Parathyroid adenoma (tissue), 2 donors: ENCODE measurements around the gene PDZRN3.

Experiments used
- H2AFZ ChIP-seq: fragments of 300-600 bp; sonication (generic); one replicate; pipeline ENCODE4 v1.7.0; 2017; ENCODE audit warnings: antibody characterized with exemption, mild to moderate bottlenecking
- H3K27ac ChIP-seq: fragments of 300-600 bp; sonication (generic); one replicate; pipeline ENCODE4 v1.7.0; 2017
- H3K27me3 ChIP-seq: fragments of 300-600 bp; sonication (generic); one replicate; pipeline ENCODE4 v1.7.0; 2017; ENCODE audit warnings: low read length; ENCODE audit not compliant: control insufficient read depth, insufficient read depth
- H3K36me3 ChIP-seq: fragments of 300-600 bp; sonication (generic); one replicate; pipeline ENCODE4 v1.7.0; 2017; ENCODE audit warnings: low read length; ENCODE audit not compliant: control insufficient read depth, insufficient read depth
- H3K4me1 ChIP-seq: fragments of 300-600 bp; sonication (generic); one replicate; pipeline ENCODE4 v1.7.0; 2017; ENCODE audit warnings: control low read depth
- H3K4me2 ChIP-seq: fragments of 300-600 bp; sonication (generic); one replicate; pipeline ENCODE4 v1.7.0; 2017; ENCODE audit warnings: low read length
- H3K4me3 ChIP-seq: fragments of 300-600 bp; sonication (generic); one replicate; pipeline ENCODE4 v1.7.0; 2017; ENCODE audit warnings: low read depth, low read length
- H3K79me2 ChIP-seq: fragments of 300-600 bp; sonication (generic); one replicate; pipeline ENCODE4 v1.7.0; 2017; ENCODE audit warnings: control low read depth
- H3K9ac ChIP-seq: fragments of 300-600 bp; sonication (generic); one replicate; pipeline ENCODE4 v1.7.0; 2017; ENCODE audit warnings: mild to moderate bottlenecking
- H3K9me3 ChIP-seq: fragments of 300-600 bp; sonication (generic); one replicate; pipeline ENCODE4 v1.7.0; 2017; ENCODE audit warnings: low read length; ENCODE audit not compliant: control insufficient read depth
- TF ChIP-seq, protein P1 (sequence below): fragments of 300-600 bp; sonication (generic); IDR thresholded peaks from one replicate; pipeline ENCODE4 v1.7.0; 2017; ENCODE audit warnings: antibody characterized with exemption, mild to moderate bottlenecking
- donor health status: primary hyperparathyroidism.

PDZRN3 gene

DNA sequence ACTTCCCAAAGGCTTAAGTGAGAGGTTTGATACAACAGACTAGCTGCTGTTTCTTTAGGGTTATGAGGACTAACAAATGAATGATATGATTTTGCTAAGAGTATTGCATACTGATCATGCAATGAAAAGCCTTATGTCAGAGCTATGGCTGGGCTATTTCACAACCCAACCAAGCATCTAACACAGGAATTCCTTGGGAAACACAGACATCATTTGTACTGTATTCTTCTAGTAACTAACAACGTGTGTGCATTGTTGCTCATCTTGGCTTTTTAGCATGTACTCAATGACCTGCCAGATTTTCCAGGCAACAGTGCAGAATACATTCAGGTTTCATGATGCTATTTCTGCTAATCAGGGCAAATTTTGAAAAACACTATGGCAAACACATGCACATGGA is 19.3 kb downstream of the PDZRN3 start:
- TF ChIP-seq, protein P1, sequence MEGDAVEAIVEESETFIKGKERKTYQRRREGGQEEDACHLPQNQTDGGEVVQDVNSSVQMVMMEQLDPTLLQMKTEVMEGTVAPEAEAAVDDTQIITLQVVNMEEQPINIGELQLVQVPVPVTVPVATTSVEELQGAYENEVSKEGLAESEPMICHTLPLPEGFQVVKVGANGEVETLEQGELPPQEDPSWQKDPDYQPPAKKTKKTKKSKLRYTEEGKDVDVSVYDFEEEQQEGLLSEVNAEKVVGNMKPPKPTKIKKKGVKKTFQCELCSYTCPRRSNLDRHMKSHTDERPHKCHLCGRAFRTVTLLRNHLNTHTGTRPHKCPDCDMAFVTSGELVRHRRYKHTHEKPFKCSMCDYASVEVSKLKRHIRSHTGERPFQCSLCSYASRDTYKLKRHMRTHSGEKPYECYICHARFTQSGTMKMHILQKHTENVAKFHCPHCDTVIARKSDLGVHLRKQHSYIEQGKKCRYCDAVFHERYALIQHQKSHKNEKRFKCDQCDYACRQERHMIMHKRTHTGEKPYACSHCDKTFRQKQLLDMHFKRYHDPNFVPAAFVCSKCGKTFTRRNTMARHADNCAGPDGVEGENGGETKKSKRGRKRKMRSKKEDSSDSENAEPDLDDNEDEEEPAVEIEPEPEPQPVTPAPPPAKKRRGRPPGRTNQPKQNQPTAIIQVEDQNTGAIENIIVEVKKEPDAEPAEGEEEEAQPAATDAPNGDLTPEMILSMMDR: no peak
- H3K27ac ChIP-seq: no peak overlapping the region

DNA sequence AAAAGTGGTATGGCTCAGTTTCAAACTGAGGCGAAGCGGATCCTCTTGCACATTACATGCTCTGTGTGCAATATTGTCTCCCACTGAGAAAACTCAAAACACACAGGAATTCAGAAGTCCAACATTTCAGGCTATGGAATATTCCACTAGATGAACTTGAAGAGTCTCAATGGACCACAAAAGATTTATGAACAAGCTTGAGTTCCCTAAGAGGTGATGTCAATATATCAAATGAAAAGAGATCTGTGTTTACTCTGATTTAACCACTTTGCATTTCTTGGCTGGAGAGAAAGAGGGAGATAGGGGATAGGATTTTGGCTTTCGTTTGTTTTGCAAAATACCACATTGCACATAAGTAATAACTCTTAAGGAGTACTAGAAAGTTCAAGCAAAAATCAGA is 20.3 kb downstream of the PDZRN3 start:
- Histone ChIP-seq H3K9ac (no peak overlapping the region), H3K4me2 (no peak overlapping the region), H2AFZ (no peak overlapping the region), H3K4me3 (no peak overlapping the region), H3K27me3 (no peaks in the 10 kb centered on the region), H3K4me1 (no peaks in the 10 kb centered on the region), H3K9me3 (no peaks in the 10 kb centered on the region), H3K27ac (no peak overlapping the region), H3K36me3 (no peaks in the 10 kb centered on the region), H3K79me2 (no peaks in the 10 kb centered on the region)
- TF ChIP-seq, protein P1: no peak

More for the DNA sequence above, 19.3 kb downstream of the PDZRN3 start:
- H3K27me3 ChIP-seq: no peaks in the 10 kb centered on the region
- no peak overlapping the region for H3K4me2 ChIP-seq
- no peak overlapping the region for H3K9ac ChIP-seq
- H3K4me3 ChIP-seq: no peak overlapping the region
- H3K79me2 ChIP-seq: no peaks in the 10 kb centered on the region
- no peak overlapping the region for H2AFZ ChIP-seq
- no peaks in the 10 kb centered on the region for H3K36me3 ChIP-seq
- H3K4me1 ChIP-seq: no peaks in the 10 kb centered on the region
- no peaks in the 10 kb centered on the region for H3K9me3 ChIP-seq

DNA sequence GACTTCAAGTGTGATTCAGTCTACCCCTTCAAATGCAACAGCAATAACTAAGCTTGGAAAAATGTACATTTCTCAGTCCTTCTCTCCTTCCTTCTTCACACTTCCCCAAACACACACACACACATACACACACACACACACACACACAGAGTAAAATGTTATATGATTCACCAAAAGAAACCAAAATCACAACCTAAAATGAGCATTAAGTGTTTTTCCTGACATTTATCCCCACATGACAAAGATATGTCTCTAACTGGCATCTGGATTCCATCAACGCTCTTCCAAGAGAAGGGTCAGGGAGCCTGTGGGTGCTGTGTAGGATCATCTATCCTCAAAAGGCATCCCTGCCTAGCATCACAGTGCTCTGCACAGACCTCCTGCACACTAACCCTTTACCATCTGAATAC is 21.0 kb downstream of the PDZRN3 start:
- Histone ChIP-seq H3K79me2 (no peaks in the 10 kb centered on the region), H2AFZ (no peak overlapping the region), H3K4me3 (no peak overlapping the region), H3K4me1 (no peaks in the 10 kb centered on the region), H3K9ac (no peak overlapping the region), H3K9me3 (no peaks in the 10 kb centered on the region), H3K27me3 (no peaks in the 10 kb centered on the region), H3K36me3 (no peaks in the 10 kb centered on the region), H3K27ac (no peak overlapping the region), H3K4me2 (no peak overlapping the region)
- TF ChIP-seq, protein P1: no peak

DNA sequence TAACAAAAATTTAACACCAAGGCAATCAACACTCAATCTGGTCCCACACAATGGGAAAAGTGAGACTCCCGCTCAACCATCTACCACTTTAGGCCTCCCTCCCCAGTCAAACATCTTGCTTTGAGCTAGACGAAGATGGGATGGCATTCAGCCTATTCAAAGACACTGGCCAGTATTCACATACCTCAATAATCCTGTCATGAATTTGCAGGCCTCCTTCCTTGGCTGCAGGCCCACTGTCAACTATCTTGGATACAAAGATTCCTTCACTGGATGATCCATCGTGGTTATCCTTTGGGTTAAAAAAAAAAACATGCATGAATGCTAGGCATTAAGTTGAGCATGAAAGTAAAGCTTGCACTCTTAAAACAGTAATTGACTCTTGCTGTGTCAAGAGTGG is 22.6 kb downstream of the PDZRN3 start:
- no peak overlapping the region for H3K4me3 ChIP-seq
- no peaks in the 10 kb centered on the region for H3K79me2 ChIP-seq
- no peaks in the 10 kb centered on the region for H3K36me3 ChIP-seq
- no peak overlapping the region for H3K9ac ChIP-seq
- H3K27ac ChIP-seq: no peak overlapping the region
- H3K4me1 ChIP-seq: no peaks in the 10 kb centered on the region
- no peak overlapping the region for H3K4me2 ChIP-seq
- no peaks in the 10 kb centered on the region for H3K27me3 ChIP-seq
- TF ChIP-seq, protein P1: no peak
- H2AFZ ChIP-seq: no peak overlapping the region
- H3K9me3 ChIP-seq: no peaks in the 10 kb centered on the region

DNA sequence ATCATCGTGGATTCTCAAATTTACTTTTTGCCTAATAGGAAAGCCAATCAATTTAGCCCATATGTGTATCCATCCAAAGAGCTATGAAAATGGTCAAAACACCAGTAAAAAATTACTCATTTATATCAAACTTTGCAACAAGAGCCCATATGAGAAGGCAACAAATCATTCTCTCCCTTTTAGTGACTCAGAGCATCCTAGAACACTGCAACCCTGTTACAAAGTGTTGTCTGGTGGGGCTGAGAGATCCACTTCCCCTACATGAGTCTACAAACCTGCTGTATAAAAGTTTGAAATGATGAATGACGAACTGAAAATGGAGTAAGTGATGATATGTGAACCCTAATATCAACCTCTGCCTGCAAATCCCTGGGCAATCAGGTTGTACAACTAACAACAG is 23.3 kb downstream of the PDZRN3 start:
- Histone ChIP-seq H3K36me3 (no peaks in the 10 kb centered on the region), H3K9me3 (no peaks in the 10 kb centered on the region), H3K4me1 (no peaks in the 10 kb centered on the region), H3K27me3 (no peaks in the 10 kb centered on the region), H3K9ac (no peak overlapping the region), H3K79me2 (no peaks in the 10 kb centered on the region), H3K4me2 (no peak overlapping the region), H2AFZ (no peak overlapping the region), H3K4me3 (no peak overlapping the region), H3K27ac (no peak overlapping the region)
- TF ChIP-seq, protein P1: no peak
